IMR-90 (cell line): Measurements from ENCODE around the gene HTR2B. TPM values are rescaled to one million over a fixed set of nuclear protein-coding genes. Genes with fewer than 3 reads are reported as not detected.
"Not testable (repeated sequence)": the region's sequence is repeated elsewhere in the genome, so short reads cannot be mapped to it uniquely, and the experiment has no call there.

Experiments used
- ATAC-seq: fragments of 200-7000 bp; cut with Tn5 transposase; 2 replicates; pipeline ENCODE4 v1.9.1; 2020; ENCODE audit warnings: low read depth, mild to moderate bottlenecking, moderate library complexity
- BruUV-seq: library from RNA; stranded (reverse); fragments of 400-500 nt; replicated peaks from 2 replicates; lab custom pipeline; 2021; lab: Mats Ljungman, UMichigan
- CTCF ChIA-PET: fragments of 300-600 bp; formaldehyde crosslinking; extraction: SDS; loops from one replicate; lab custom pipeline; 2021; ENCODE audit warnings: antibody characterized with exemption; lab: Yijun Ruan, JAX
- POLR2A ChIA-PET: fragments of 300-600 bp; sonication (Branson Sonifier 250); formaldehyde crosslinking; loops from one replicate; lab custom pipeline; 2022; ENCODE audit warnings: antibody characterized with exemption; ENCODE audit not compliant: unreplicated experiment; lab: Charles Lee
- DNase-seq: peaks from one replicate; pipeline ENCODE4 v3.0.0; 2013
- H2AFZ ChIP-seq: replicated peaks from 2 replicates; pipeline ENCODE3; 2013; ENCODE audit warnings: low read length, mild to moderate bottlenecking; ENCODE audit not compliant: poor library complexity
- H2AK5ac ChIP-seq: 2 replicates; pipeline ENCODE4 v1.6.1; 2013; ENCODE audit warnings: low read depth, low read length, inconsistent platforms
- H2AK9ac ChIP-seq: replicated peaks from 2 replicates; pipeline ENCODE3; 2013; ENCODE audit warnings: mild to moderate bottlenecking, low read depth, low read length, moderate library complexity; ENCODE audit not compliant: poor library complexity
- H2BK120ac ChIP-seq: 2 replicates; pipeline ENCODE4 v1.6.1; 2013; ENCODE audit warnings: low read depth, low read length, inconsistent platforms
- H2BK15ac ChIP-seq: 3 replicates; pipeline ENCODE4 v1.6.1; 2013; ENCODE audit warnings: low read depth, low read length, inconsistent platforms
- H2BK20ac ChIP-seq: 2 replicates; pipeline ENCODE4 v1.6.1; 2013; ENCODE audit warnings: low read depth, mild to moderate bottlenecking, inconsistent platforms, low read length, moderate library complexity
- H2BK5ac ChIP-seq: 2 replicates; pipeline ENCODE4 v1.6.1; 2013; ENCODE audit warnings: mild to moderate bottlenecking, low read depth, low read length, inconsistent platforms; ENCODE audit not compliant: poor library complexity, severe bottlenecking
- H3K14ac ChIP-seq: replicated peaks from 2 replicates; pipeline ENCODE4 v1.6.1; 2013; ENCODE audit warnings: low read depth, low read length, inconsistent platforms
- H3K18ac ChIP-seq: 2 replicates; pipeline ENCODE4 v1.6.1; 2013; ENCODE audit warnings: low read depth, low read length, control low read depth
- H3K23ac ChIP-seq: 2 replicates; pipeline ENCODE4 v1.6.1; 2013; ENCODE audit warnings: low read depth, low read length, inconsistent platforms
- H3K27ac ChIP-seq: 2 replicates; pipeline ENCODE4 v1.5.1; 2013; ENCODE audit warnings: mild to moderate bottlenecking, control low read depth, low read length; ENCODE audit not compliant: insufficient read depth
- H3K27me3 ChIP-seq: 2 replicates; pipeline ENCODE4 v1.6.1; 2013; ENCODE audit warnings: low read length; ENCODE audit not compliant: control insufficient read depth, insufficient read depth
- H3K36me3 ChIP-seq: 2 replicates; pipeline ENCODE4 v1.6.1; 2013; ENCODE audit warnings: low read length, mixed read lengths; ENCODE audit not compliant: control insufficient read depth, insufficient read depth
- H3K4ac ChIP-seq: 2 replicates; pipeline ENCODE4 v1.6.1; 2013; ENCODE audit warnings: low read depth, low read length, inconsistent platforms
- H3K4me1 ChIP-seq: 2 replicates; pipeline ENCODE4 v1.6.1; 2013; ENCODE audit warnings: low read length, mixed read lengths; ENCODE audit not compliant: control insufficient read depth, insufficient read depth
- H3K4me2 ChIP-seq: 2 replicates; pipeline ENCODE4 v1.6.1; 2013; ENCODE audit warnings: low read depth, mild to moderate bottlenecking, control low read depth, low read length, moderate library complexity
- H3K4me3 ChIP-seq: 2 replicates; pipeline ENCODE4 v1.5.1; 2013; ENCODE audit warnings: low read depth, mild to moderate bottlenecking, control low read depth, low read length, moderate library complexity; ENCODE audit not compliant: insufficient read depth
- H3K56ac ChIP-seq: 2 replicates; pipeline ENCODE4 v1.6.1; 2013; ENCODE audit warnings: low read length, inconsistent platforms; ENCODE audit not compliant: insufficient read depth; ENCODE audit errors: extremely low read depth
- H3K79me1 ChIP-seq, 2 experiments: 2 replicates each; pipeline ENCODE4 v1.6.1; 2013; ENCODE audit warnings: low read length in 2 of 2, inconsistent platforms in 1 of 2, low read depth in 1 of 2
- H3K9ac ChIP-seq: 2 replicates; pipeline ENCODE4 v1.6.1; 2013; ENCODE audit warnings: low read depth, low read length, control low read depth
- H3K9me1 ChIP-seq: 2 replicates; pipeline ENCODE4 v1.6.1; 2013; ENCODE audit warnings: low read length, inconsistent platforms; ENCODE audit not compliant: insufficient read depth
- H3K9me3 ChIP-seq: 2 replicates; pipeline ENCODE4 v1.6.1; 2013; ENCODE audit warnings: low read length; ENCODE audit not compliant: control insufficient read depth, insufficient read depth
- H4K20me1 ChIP-seq: 2 replicates; pipeline ENCODE4 v1.6.1; 2013; ENCODE audit warnings: low read length, inconsistent platforms; ENCODE audit not compliant: insufficient read depth
- H4K5ac ChIP-seq: 2 replicates; pipeline ENCODE4 v1.6.1; 2013; ENCODE audit warnings: mild to moderate bottlenecking, low read depth, low read length, control low read depth
- H4K8ac ChIP-seq, 2 experiments: 2 replicates each; pipeline ENCODE4 v1.6.1; 2013; ENCODE audit warnings: low read depth in 2 of 2, low read length in 2 of 2, control low read depth in 1 of 2, inconsistent platforms in 1 of 2
- H4K91ac ChIP-seq: 2 replicates; pipeline ENCODE4 v1.6.1; 2013; ENCODE audit warnings: low read depth, low read length, inconsistent platforms; ENCODE audit not compliant: insufficient read depth
- WGBS, 2 experiments: methylation state at CpG; one replicate each; pipeline versions ENCODE4 v1.1.5 to v1.1.7; 2013; ENCODE audit warnings: missing lambda C conversion rate in 2 of 2; ENCODE audit not compliant: insufficient read length in 1 of 2; ENCODE audit errors: extremely low coverage in 2 of 2; 5-methylcytosine and 5-hydroxymethylcytosine counted together
- dilution Hi-C: fragments of 300-500 bp; cut with HindIII; formaldehyde crosslinking; loops from one replicate; pipeline ENCODE4 v1.14.3; 2018; ENCODE audit warnings: low sequenced_read_pairs; ENCODE audit not compliant: unreplicated experiment
- in situ Hi-C: fragments of 300-500 bp; cut with MboI; formaldehyde crosslinking; loops from 3 replicates; pipeline ENCODE4 v1.14.3; 2019; ENCODE audit warnings: low sequenced_read_pairs, inconsistent platforms, mixed read lengths
- intact Hi-C: fragments of 100-400 bp; cut with micrococcal nuclease; formaldehyde crosslinking; loops from 2 replicates; pipeline ENCODE4 v1.10.0; 2022
- polyA plus RNA-seq, 3 experiments: library from polyadenylated mRNA; depleted of rRNA; stranded (reverse); fragments of >200 nt; gene quantifications; 2 replicates each; pipeline ENCODE4 v1.2.3, GENCODE V29; 2012; ENCODE audit warnings: low replicate concordance in 1 of 3
- total RNA-seq: library from RNA; depleted of rRNA; stranded (reverse); fragments of >200 nt; gene quantifications from 2 replicates; pipeline ENCODE4 v1.2.3, GENCODE V29; 2012

The HTR2B gene
- total and polyA plus RNA-seq, 2 of the 4 experiments (the other 2 are of a cell fraction) = 0.26 to 0.72 TPM

DNA sequence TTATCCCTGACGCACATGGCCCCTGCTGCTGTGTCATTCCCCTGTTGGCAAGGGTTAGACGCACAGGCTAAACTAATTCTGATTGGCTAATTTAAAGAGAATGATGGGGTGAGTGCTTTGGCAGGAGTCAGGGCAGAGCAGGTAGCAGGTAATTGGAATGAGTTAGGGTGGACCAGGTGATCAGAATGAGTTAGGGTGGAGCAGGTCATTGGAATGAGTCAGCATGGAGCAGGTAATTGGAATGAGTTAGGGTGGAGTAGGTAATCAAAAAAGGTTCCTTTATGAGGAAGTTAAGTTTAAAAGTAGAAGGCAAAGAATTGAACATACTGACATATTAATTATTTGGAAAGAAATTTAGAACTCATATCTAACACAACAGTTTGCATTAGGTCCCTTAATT is 24.5 kb downstream of the HTR2B start:
- H3K23ac ChIP-seq, H3K4me3 ChIP-seq, H3K18ac ChIP-seq, H3K4ac ChIP-seq, H2BK15ac ChIP-seq, H4K20me1 ChIP-seq, H3K27ac ChIP-seq, H3K14ac ChIP-seq, BruUV-seq, H2BK5ac ChIP-seq, ATAC-seq, H3K56ac ChIP-seq, H3K4me1 ChIP-seq, H3K27me3 ChIP-seq, H3K4me2 ChIP-seq, H4K5ac ChIP-seq, H4K91ac ChIP-seq, H3K9ac ChIP-seq, CTCF ChIA-PET, H2AFZ ChIP-seq, H2AK9ac ChIP-seq, dilution Hi-C loops, H2BK120ac ChIP-seq, H4K8ac ChIP-seq, intact Hi-C loops, H3K9me1 ChIP-seq, DNase-seq, H2AK5ac ChIP-seq, H2BK20ac ChIP-seq: not testable (repeated sequence)
- Histone ChIP-seq H3K79me1 (peaks cover 5 to 28% of the 10 kb centered on the region in 2 experiments), H3K9me3 (peaks cover 19% of the 10 kb centered on the region), H3K36me3 (peaks cover 36% of the 10 kb centered on the region)
- in situ Hi-C loops = loop anchor here (10.0 kb wide), 2 partner anchors 314 to 354 kb away; no protein-coding TSS in a partner anchor
- POLR2A ChIA-PET = interaction anchor here (0.6 kb wide), 1 partner anchor 309 kb away, joined by 19 read pairs; no protein-coding TSS in a partner anchor
- WGBS, 2 experiments = no CpG with 5 or more reads among the region's 2 CpGs
